GM19467 (cell line): ENCODE results near the gene FSIP1.

Source experiments
- ATAC-seq: cut with Tn5 transposase; IDR thresholded peaks from one replicate; pipeline ENCODE4 v1.9.1; 2021; ENCODE audit warnings: mild to moderate bottlenecking, moderate library complexity; ENCODE audit not compliant: unreplicated experiment

FSIP1 gene

DNA sequence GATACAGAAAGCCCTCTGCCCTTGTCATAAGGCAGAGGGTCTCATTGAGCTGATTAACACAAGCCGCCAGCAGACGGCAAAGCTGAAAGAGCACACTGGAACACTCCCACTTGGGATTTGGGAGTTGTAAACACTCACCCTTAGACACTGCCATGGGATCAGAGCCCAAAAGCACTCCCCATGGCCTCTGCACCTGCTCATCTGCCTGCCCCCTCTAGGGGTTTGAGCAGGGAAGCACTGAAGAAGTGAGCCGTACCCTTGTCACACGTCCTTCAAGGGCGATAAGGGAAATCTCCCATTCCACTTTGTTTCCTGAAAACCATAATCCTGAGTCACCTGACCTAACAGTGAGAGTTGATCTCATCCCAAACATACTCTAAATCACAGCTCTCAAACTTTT, 14.7 kb downstream of the FSIP1 start:
- ATAC-seq: no peak

GRCh38 chr15:39761006-39761405, 21.6 kb downstream of the FSIP1 start:
- no peak for ATAC-seq

DNA sequence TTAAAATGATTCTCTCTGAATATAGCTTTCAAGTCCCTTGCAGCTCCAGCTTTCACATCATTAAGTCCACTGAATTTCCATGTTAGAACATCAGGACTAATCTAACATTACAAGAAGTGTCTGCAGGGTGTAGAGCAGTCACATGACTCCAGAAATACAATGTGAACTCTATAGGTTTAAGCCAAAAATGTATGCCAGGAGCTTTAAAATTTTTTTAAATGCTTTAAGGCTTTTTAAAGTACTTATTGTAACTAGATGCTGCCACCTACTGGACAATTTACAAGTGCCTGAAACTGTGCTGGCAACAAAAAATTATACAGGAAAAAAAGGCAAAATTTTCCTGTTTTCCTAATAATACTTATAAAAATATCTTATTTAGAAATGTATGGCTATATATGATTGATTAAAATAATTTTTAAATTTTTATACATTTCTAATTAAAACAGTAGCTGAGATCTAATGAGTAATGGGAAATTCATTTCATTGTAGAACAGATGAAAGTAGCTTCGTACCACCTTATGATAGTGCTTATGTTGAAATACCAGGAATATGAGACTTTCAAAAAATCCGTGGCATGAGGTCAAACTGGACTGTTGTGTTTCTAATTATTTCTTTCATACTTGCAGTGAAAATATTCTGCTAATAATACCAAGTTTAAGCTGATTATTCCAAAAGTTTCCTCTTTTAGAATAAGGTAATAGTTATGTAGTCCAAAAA, 25.7 kb downstream of the FSIP1 start:
- no peak for ATAC-seq

GRCh38 chr15:39752991-39753390, 29.6 kb downstream of the FSIP1 start:
- ATAC-seq: no peak

DNA sequence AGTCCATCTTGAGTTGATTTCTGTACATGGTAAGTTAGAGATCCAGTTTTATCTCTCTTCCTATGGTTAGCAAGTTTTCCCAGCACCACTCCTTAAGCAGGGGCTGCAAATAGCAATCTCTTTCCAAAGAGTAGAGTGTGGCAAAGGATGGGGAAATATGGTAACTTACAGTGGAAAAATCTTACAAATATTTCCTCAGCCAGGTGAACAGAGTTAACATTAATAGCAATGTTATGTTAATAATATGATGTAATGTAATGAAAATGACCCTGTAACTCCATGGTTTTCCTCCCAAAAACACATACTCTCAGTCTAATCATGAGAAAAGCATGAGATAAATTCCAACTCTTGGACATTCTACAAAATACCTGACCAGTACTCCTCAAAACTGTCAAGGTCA, 30.4 kb downstream of the FSIP1 start:
- no peak for ATAC-seq

DNA sequence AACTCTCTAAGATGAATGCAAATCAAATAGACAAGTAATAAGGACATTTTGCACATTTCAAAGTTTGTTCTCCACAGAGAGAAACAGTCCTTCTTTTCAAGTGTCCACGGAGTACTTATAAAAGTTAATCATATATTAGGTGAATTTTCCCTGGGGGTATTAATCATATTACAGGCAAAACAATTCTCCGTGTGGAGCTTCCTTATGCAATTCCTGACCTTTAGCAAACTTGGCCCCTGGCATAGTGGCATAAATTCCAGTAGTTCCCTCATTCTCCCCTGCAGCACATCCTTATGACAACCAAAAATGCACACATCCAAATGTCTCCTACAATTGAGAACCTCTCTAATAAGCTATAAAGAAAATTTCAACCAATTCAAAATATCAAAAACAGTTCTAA, 34.4 kb downstream of the FSIP1 start:
- no peak for ATAC-seq

DNA sequence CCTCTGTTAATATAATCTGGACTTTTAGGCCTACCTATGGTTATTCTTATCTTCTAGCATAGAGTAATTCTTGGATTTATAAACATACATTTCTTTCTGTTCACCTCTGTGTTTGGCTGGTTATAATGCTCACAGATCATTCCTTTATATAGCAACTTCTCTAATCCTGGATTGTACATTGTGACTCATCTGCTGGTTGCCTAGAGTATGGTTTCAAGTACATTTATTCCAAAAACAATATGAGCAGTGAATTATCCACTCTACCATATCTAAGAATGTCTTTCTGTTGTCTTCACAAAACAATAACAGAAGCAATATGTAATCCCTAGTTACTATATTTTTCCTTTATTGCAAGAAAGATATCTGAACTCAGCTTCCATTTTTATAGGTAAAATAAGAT, 35.3 kb downstream of the FSIP1 start:
- ATAC-seq: no peak

GRCh38 chr15:39746714-39747276, 35.8 kb downstream of the FSIP1 start:
- ATAC-seq: no peak

DNA sequence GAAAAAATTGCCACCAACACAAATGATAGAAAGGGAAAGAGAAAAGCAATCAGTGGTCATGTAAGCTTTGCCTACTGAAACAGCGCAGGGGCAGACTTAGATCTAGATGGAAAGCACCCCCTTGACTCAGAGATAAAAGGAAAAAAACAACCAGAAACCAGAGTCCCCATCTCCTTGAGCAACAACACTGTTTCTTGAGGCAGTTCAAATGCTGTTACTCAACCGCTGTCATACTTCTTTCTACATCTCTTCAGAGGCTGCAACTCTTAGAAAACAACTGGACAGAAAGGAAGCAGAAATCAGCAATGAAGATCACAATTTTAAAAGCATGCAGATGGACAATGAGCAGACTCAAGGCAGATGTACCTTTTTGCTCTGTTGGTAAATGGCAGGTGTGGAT, 36.5 kb downstream of the FSIP1 start:
- no peak for ATAC-seq

GRCh38 chr15:39745415-39745814, 37.2 kb downstream of the FSIP1 start:
- ATAC-seq: no peak

DNA sequence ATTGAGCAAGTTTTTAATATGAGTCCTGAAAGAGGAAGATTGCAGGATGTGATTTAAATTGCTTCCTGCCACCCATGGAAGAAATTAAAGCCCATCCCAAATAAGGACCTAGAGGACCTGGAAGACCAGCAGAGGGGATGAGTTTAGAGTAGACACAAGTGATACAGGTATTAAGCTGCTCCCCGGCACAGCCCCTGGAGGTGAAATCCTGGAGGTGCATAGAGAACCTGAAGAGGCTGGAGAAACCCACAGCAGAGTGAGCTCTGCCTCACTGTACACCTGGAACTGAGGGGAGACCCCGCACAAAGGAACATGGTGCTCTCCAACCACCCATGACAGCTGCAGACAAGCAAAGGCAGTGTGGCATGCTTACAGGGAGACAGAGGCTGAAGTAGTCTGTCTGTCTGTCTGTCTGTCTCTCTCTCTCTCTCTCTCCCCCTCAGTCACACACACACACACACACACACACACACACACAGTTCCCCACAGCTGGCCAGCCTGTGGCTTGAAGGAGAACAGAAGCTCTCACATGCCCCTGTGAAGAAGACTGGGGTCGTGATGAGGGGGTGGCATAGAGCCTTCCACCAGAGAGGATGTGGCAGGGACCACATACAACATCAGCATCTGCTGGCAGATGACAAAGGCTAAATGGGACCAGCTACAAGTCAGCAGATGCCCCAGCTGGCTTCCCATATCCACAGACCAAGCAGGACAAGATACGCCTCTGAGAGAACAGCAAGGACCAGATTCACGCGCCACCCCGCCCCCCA, 38.1 kb downstream of the FSIP1 start:
- ATAC-seq: no peak

DNA sequence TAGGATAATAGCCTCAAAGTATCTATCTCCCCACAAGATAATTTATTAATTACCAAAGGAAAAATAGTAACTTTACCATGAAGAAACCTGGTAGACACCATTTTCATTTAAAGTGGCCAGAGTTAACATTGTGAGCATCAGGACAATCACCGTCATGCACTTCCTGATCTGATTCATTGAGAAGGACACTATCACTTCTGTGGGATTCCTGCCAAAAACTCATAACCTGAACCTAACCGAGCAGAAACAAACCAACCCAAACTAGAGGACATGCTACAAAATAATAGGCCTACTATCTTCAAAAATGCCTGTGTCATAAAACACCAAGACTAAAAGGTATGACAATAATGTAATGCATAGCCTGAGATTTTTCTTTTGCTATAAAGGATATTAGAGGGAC, 39.0 kb downstream of the FSIP1 start:
- ATAC-seq: no peak

DNA sequence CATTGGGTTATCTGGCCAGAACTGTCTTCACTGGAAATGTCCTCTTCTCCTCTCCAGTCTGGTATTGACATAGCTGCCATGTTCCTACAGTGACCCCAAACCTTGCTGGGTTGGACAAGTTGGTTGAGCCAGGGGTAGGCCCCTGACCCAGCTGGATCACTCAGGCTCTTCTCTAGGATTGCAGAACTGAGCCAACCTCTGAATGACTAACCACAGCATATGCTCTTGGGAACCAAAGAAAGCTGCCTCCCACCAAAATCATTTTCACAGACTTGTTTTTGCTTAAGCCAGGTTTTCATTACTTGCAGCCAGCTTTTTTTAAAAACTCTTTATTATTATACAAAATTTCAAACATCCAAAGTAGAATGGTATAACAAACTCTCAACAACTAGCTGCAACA, 41.4 kb downstream of the FSIP1 start:
- no peak for ATAC-seq

DNA sequence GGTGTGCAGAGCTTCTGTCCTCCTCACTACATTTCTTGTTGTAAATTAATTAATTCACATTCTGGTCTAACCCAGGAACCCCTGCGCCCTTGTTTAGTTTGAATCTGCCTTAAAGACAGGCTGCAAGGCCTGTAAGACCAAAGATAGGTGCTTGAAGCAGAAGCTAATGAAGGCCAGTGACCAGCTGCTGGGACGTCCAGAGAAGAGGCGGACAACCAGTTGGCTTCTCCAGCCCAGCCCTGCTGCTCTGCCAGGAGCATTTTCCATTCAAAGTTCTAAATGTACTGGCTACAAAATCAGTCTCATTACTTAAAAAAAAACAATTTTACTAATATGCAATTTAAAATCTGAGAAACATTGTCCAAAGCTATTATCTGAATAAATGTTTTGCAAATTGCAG, 43.6 kb downstream of the FSIP1 start:
- ATAC-seq: no peak

- ATAC-seq: no peak
These were observed 45.5 kb downstream of the FSIP1 start for GRCh38 chr15:39737196-39737550.

DNA sequence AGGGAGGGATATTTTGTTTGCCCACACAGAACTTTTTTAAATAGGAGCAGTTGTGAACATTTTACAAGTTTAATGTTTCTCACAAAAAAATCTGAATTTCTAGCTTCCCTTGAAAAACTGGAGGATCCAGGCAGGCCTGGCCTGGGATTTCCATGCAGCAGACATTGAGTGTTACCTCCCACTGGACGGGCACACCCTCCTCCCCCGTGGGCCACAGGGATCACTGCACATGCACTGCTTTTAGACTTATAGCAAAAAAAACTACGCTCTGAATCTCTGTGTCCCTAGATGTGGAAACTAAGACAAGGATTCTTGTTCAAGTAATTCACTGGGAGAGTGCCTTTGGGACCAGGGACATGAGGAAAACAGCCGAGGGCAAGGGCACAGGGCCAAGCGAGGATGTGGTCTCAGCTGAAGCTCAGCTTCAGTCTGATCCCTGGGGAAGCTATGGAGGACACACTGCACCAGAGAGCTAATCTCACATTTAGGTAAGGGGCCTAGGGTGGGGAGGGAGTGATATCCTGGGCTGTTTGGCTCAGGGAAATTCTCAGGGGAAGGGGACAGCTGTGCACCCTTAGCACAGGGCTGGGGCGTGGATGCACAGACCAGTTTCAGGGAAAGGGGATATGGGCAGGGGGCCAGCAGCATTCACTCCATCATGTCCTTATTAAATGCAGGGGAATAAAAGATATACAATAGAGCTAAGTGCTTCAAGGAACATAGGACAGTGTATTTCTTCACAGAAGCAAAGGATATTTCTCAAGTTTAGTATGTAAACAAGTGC, 46.0 kb downstream of the FSIP1 start:
- no peak for ATAC-seq

- ATAC-seq: no peak
These were observed 47.4 kb downstream of the FSIP1 start for GRCh38 chr15:39735120-39735717.

GRCh38 chr15:39731266-39731665, 51.4 kb downstream of the FSIP1 start:
- ATAC-seq: no peak

- ATAC-seq: no peak
These were observed 52.1 kb downstream of the FSIP1 start for GRCh38 chr15:39730552-39730951.

DNA sequence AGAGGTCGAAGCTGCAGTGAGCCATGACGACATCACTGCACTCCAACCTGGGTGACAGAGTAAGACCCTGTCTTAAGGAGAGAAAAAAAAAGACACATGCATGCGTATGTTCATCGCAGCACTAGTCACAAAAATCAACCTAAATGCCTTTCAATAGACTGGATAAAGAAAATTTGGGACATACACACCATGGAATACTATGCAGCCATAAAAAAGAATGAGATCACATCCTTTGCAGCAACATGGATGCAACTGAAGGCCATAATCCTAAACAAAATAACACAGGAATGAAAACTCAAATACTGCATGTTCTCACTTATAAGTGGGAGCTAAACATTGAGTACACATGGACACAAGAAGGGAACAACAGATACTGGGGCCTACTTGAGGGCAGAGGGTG, 53.1 kb downstream of the FSIP1 start:
- ATAC-seq: no peak

GRCh38 chr15:39728845-39729244, 53.8 kb downstream of the FSIP1 start:
- ATAC-seq: no peak
